T-helper 1 cell (primary cell): ENCODE results near the gene CORIN.

Experiments used
- DNase-seq, 5 donors: peaks; one replicate each; pipeline ENCODE4 v3.0.0-alpha.2; 2012 to 2020

CORIN gene

DNA sequence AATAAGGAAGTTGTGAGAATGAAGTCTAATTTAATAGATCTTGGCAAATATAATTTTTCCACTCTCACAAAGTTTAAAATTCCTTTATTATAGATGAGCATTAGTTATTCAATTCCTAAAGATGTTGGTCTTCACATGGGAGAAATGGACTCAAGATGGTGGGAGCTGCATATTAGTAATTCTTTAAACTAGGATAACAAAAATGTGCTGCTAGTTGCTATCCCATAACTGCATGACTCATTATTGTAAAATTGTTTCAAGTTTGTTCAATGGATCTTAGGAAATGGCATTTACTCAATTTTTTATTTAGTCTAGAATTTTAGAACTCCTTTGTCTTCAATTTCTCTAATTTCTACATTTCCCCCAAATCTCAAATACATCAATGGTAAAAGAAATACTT is 197.0 kb downstream of the CORIN start:
- DNase-seq = no peak

DNA sequence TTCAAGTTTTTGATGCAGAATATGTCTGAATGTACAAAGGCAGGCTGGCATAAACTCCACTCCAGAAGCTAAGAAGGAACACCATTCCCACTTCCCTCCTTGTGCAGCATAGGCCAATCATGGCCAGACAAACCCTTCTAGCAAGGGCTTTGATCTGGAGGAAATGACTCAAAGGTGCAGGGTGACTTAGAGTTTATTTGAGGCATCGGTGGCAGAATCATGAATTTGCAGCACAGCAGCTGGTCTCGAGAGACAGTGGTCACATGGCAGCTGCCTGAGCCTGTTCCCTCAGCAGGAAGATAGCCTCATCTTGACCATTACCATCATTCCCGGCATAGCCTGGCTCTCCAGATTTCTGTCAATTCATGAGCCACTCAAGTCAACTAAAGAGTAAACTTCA is 198.3 kb downstream of the CORIN start:
- no peak for DNase-seq

DNA sequence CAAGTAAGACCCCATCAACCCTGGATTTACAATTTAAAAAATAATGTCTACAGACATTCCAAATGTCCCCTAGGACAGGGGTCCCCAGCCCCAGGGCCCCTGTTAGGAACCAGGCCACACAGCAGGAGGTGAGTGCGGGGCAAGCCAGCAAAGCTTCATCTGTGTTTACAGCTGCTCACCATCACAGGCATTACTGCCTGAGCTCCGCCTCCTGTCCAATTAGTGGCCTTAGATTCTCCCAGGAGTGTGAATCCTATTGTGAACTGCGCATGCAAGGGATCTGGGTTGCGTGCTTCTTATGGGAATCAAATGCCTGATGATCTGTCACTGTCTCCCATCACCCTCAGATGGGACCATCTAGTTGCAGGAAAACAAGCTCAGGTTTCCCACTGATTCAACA is 206.7 kb downstream of the CORIN start:
- no peak for DNase-seq

DNA sequence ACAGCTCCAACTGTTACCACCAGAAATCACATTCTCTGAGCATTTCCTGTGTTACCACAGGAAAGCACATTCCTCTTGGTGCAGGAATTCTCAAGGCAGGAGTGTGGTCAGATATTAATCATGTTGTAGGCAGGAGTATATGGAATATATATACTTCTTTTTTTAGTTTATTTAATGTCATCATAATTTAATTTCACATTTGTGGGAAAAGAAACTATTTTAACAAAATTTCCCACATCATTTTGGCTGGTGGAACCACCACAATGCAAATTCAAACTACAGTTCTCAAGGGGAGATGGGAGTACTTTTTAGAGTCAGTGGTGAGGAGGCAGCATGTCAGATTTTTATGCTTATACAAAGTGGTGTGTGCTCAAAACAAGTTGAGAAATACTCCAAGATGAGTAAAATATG is 213.8 kb downstream of the CORIN start:
- no peak for DNase-seq

DNA sequence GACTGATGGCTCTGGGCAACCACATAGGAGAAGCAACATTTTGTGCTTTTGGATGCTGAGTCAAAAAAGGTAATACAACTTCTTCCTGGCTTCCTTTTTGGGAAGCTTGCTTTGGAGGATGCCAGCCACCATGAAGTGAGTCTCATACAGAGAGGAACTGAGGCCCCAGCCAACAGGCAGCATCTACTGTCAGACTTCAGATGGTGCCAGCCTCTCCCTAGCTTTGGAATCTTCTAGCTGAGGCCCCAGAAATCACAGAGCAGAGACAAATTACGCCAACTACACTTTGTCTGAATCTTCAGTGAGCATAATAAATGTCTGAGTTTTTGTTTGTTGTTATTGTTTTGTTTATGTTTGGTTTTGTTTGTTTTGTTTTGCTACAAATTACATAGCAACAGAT is 216.7 kb downstream of the CORIN start:
- no peak for DNase-seq

DNA sequence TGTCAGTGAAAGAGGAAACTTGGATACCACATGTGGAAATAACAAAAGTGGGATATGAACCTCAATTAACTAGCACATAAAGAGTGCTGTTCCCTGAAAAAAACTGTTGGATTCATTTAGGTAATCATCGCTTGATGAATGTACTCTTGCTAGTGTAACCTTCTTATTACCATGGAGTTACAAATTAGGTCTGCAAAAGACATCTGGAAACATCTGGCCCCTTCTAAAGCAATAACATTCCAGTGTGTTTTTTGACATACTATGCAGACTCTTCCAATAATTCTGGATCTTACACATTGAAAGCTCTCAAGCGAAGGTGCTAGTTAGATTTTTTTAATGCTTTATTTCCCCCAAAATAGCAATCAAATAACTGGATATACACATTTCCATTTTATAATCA is 218.2 kb downstream of the CORIN start:
- no peak for DNase-seq

DNA sequence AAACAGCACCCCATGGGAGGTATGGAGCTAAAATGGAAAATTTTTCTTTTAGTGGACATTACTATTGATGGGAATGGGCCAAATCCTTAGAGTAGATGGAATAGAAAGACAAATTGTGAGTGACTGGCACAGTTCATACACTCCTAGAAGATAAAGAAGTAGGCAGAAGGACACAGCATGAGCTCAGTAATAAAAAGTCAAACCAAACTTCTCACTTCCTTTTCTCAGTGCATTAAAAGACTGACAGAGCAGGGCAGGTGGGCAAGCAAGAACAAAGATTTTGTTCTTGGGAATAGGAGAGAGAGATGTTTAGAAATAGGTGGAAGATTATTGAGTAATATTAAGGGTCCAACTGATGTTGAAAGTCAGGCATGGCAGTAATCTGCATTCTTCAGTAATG is 220.3 kb downstream of the CORIN start:
- DNase-seq = no peak

DNA sequence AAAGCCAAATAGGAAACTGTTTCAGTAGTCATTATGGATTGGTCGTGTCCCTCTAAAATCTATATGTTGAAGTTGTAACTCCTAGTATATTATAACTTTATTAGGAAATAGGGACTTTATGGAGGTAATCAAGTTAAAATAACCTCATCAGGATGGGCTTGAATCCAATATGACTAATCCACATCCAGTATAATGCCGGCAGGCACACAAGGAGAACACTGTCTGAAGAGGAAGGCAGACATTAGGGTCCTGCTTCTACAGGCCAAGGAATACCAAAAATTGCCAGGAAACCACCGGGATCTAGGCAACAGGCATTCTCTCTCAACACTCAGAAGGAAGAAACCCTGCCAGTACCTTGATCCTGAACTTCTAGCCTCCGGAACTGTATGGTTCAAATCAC is 222.5 kb downstream of the CORIN start:
- DNase-seq = no peak

DNA sequence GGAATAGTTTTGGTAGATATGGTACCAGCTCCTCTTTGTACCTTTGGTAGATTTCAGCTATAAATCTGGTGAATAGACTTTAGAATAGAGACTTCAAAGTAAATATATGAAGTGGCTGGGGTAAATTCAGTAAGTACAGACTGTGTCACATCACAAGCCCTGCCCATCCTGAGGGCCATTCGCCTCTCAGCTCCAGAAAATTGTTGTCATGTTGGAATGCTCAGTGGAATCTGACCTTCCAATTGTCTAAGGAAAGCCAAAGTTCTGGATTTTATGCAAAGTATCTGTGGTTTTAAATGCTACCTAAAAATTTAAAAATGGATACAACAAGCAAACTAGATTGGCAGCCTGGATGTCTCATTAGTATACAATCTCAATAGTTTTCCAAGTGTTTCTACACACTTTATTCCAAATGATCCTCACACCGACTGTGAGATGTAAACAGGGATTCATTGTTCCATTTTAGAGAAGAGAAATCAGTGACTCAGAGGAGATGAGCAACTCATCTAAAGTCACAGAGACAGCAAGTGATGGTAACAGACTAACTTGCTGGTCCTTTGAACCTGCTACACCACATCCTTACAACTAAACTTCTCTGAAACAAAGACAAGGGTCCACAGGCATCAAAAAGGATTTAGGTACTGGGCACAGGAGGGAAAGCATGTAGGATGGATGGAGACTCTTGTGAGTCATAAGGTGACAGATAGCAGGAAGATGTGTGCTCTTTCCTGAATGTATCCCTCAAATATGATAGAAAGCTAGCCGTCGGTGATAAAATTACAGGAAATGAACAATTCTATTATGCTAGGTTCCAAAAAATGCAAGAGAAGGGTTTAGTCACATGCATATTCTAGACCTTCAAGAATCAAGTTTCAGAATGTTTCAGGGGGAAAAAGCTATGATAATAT is 225.5 kb downstream of the CORIN start:
- no peak for DNase-seq

DNA sequence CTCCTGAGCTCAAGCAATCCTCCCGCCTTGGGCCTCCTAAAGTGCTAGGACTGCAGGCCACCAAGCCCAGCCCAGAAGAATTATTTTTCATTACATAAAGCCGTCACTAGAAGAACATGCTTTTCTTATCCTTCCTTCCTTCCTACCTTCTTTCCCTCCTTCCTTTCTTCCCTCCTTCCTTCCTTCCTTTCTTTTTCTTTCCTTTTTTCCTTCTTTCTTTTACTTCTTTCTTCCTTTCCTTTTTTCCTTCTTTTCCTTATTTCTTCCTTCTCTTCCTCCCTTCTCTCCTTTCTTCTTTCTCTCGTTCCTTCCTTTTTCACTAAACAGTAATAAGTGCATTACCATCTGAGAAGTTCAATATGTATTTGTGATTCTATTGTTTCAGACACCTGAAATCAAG is 231.4 kb downstream of the CORIN start:
- no peak for DNase-seq

DNA sequence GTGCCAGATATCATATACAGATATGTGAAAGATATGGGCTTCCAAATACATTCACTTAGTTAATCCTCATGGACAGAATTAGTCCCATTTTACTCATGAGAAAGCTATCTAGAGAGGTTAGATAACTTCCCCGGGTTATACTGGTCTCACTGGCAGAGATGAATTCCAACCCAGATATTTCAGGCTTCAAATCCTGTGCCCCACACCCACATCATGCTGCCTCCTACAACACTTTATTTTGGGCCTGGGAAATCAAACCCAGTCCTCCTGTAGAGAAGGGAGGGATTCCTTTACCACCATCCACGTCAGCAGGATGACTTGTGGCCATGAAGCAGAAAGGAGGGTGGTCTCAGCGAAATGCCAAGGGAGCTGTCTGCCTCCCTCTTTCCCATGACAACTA is 239.0 kb downstream of the CORIN start:
- no peak for DNase-seq

DNA sequence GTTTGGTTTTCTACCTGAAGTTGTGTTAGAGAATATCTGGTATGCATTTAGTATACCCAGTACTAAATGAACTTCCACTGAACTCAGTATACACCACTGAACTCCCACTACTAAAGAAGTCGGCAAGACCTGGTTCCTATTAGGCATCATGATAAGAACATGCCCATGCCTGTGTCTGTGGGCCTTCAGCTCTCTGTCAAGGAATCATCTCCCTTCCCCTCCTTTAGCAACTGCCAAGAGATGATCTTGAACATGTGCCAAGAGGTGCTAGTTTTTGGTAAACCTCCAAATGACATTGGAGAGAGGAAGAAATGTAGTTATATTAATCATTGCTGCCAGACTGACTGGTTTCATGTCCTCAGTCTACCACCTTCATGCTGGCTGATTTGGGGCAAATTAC is 239.5 kb downstream of the CORIN start:
- no peak for DNase-seq

DNA sequence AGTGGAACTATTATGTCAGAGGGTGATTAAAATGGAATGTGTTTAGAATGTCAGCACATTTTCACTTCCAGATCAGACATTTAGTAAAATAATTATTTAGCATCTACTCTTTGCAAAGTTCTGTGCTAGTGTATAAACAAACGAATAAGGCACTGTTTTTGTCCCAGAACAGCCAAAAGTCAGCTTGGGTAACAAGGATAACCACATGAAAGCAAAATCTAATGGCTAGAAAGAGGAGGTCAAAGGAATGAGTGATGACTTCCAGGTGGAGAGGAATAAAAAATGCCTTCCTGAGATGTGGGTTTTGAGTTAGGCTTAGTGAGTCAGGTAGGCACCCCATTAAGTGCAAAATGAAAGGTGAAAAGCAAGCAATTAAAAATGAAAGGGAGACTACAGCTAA is 240.2 kb downstream of the CORIN start:
- DNase-seq = no peak

DNA sequence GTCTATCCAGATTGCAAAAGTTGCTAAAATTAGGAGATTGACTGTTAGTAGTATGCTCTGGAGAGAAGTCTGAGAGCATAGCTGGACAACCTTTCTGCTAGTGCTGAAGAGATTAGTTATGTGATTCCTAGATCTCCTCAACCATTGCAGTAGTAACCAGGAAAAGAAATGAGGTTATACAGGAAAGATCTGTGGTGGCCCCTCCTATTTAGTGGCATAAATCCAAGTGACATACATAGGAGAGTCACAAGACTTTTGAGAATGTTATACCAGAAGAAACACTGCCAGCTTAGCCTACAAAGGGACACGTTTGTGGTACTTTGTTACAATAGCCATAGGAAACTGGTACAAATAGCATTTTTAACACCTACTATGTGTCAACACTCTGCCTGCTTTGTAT is 247.5 kb downstream of the CORIN start:
- no peak for DNase-seq

DNA sequence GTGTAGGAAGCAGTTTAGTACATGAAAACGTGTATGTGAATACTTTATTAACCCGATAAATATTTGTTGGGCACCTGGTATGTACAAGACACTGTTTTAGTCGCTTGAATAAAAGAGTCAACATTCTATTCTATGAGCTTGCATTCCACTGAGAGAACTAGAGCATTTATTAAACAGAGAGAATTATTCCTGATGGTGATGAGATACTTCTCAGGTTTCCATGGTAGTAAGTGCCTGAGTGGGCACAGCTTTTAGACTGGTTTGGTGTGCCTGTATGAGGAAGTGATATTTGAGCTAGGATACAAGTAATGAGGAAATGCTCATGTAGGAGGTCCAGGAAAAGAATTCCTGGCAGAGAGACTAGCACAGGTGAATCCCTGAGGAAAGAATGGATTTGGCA is 258.6 kb downstream of the CORIN start:
- DNase-seq = no peak

DNA sequence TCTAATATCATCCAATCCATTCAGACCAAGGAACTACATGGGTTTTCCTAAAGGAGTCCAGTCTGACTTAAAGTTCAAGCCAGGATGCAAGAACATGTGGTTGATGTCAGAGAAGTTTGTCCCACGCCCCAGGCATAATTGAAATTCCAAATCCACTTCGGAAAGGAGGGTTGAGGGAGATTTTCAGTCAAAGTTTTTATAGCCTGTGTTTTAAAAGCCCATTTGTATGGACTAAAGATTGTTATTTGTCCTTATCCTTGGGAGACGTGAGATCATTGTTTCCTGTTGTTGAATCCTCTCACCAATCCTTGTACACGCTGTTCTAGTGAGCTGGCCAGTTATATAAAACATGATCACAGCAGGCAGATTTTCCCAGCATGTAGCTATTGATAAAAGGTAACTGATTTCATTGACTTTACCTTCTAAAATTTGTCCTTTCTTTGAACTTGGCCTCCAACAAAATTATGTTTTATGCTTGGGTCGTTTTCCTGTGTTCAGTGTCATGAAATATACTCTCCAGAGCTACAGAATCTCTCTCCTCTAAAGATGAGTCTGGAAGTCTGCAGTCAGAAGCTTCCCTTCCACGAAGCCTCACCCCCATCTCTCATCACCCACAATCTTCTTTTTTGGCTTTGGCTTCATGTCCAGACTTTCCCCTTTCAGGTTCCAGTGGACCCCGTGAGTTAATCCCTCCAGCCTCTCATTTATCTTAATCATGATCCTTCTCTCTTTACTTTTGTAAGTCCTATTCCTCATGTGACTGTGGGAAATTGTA is 259.9 kb downstream of the CORIN start:
- DNase-seq = no peak

DNA sequence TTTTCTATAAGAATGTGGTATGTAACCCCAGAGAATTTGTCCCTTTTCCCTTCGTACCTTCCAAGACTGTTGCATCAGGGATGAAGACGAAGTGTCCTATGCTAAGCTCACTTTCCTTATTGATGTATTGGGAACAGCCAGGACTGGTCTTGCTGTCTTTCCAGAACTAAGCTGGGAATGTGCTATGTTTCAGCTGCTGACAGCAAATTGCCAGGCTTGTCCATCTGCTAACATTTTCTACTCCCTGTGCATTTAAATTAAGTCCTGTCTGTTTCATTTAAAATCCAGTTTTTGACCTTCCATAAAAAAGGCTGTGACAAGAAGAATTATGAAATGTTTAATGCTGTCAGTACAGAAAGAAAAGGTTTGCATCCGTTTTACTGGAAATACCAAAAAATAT is 264.9 kb downstream of the CORIN start:
- DNase-seq = no peak

DNA sequence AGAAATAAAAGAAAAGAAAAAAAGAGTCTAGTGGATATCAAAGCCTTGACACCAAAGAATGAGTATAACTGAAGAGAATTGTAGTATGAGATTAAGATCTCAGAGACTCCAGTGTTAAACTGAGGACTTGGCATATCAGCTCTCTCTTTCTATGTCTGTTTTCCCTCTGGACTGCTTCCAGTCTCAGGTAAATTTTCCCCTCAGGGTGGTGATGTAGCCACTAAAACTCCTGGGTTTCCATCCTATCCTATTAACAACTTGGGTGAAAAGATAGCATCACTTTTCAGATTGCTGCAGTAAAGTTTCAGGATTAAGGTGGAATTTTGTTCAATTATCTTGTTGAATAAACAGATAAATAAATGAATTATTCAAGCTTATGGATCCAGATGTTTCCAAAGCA is 267.1 kb downstream of the CORIN start:
- no peak for DNase-seq

DNA sequence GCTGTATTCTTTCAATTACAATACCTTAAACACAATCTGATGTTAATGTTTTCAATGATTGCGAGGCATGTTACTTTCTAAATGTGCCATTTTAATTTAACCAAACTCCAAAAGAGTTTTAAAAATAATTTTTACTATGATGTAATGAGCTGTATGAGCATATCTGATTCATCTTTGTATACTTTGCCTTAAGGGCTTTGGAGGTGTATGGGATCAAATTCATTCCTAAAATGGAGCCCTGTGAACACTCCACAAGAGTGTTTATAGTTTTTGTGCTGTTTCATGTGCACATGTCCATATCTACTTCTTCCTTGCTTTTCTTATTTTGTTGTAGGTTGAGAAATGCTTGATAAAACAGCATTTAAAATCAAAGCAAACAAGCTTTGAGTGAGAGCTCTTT is 270.4 kb downstream of the CORIN start:
- DNase-seq = no peak

DNA sequence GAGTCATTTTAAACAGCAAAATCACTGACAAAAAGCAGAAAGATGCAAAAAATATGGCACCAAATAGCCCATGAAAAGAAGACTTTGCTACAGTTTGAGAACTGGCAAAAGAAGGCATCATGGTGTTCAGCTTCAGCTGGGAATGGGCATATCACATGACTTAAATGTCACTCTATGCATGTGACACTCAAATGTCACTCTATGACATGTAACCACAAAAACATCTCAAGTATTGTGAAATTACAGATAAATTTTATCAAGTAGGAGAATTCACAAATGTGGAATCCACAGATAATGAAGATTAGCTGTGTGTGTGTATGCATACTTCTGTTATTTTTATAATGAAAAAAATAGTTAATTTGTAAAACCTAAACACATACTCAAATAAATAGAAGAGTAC is 270.9 kb downstream of the CORIN start:
- DNase-seq = no peak

DNA sequence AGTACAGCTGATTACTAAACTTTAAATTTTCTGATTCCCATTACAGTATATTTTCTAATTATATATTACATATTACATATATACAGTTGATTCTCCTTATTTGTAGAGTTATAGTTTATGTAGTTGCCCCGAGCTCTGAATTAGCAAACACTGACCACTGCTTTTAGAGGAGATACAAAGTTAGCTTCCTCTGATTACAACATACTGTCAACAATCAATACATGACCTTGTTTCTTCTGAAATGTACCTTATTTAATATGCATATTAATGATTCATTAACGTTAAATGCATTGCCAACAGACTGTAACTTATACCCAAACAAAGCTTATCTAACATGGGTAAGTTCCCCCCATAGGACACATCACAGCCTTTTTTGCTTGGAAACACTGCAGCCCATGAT is 271.3 kb downstream of the CORIN start:
- DNase-seq = no peak

DNA sequence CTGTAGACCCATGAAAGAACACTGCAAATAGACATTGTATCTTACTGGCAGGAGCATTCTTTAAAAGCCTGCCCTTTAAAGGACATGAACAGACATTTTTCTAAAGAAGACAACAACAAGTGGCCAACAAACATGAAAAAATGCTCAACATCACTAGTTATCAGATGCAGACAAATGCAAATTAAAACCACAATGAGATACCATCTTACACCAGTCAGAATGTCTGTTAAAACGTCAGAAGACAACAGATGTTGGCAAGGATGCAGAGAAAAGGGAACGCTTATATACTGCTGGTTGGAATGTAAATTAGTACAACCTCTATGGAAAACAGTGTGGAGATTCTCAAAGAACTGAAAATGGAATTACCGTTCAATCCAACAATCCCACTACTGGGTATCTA is 275.6 kb downstream of the CORIN start:
- DNase-seq = no peak

DNA sequence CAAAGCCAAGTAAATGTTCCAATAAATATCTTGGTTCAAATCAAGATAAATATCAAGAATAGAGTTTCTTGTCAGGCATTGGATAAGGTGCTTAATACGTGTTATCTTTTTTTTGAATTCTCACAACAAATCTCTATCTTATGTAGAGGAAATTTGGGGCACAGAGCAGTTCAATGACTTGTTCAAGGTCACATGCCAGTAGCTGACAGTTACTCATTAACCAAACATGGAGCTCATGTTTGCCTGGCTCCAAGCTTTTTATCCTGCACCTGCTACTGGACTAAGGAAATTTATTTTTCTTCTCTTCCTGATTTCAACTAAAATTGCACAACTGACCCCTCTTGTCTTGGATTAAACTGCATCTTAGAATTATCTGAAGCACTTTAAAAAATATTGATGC is 276.5 kb downstream of the CORIN start:
- no peak for DNase-seq

DNA sequence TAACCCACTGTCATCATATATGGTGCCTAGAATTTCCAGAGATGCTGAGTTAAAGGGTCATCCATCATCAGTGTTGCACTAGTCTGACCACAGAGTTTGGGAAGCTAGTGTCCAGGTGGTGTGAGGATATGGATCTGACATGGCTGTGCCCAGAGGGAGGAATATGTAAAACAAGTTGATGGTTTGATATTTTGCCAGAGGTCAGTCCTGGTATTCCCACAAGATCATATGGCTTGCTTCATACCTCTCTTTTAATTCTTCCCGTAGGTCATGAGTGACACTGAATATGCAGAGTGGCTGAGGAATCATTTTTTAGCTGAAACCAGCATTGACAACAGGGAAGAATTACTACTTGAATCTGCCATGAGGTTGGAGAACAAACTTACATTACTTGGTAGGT is 277.2 kb downstream of the CORIN start:
- no peak for DNase-seq
